HepG2 (cell line): ENCODE measurements around the gene PLSCR3. TPM values are rescaled to one million over a fixed set of nuclear protein-coding genes. Genes with fewer than 3 reads are reported as not detected.

Experiments used
- ATAC-seq: fragments of 200-7000 bp; cut with Tn5 transposase; 3 replicates; pipeline ENCODE4 v1.9.1; 2020; ENCODE audit warnings: mild to moderate bottlenecking, moderate library complexity
- BruUV-seq: library from RNA; stranded (reverse); fragments of 400-500 nt; replicated peaks from 2 replicates; lab custom pipeline; 2021; lab: Mats Ljungman, UMichigan
- CTCF ChIA-PET: fragments of 300-600 bp; formaldehyde crosslinking; extraction: SDS; loops from one replicate; lab custom pipeline; 2021; ENCODE audit warnings: low total read pairs, inconsistent platforms, low intra/inter-chr PET ratio; lab: Yijun Ruan, JAX
- POLR2A ChIA-PET: fragments of 350-600 bp; sonication (Branson Sonifier 250); formaldehyde crosslinking; loops from one replicate; lab custom pipeline; 2020; ENCODE audit warnings: antibody characterized with exemption, inconsistent platforms; lab: Yijun Ruan, JAX
- DNase-seq: peaks from one replicate; pipeline ENCODE4 v3.0.0-alpha.2; 2015; ENCODE audit warnings: low spot score
- FAIRE-seq: peaks from 3 replicates; lab custom pipeline; 2011; peaks lifted over from hg19 to GRCh38; lab: Jason Lieb, UNC
- H2AFZ ChIP-seq: one replicate; pipeline ENCODE4 v1.6.1; 2011; ENCODE audit warnings: low read length, inconsistent platforms
- H3K27ac ChIP-seq: fragments of 300-600 bp; 3 replicates; pipeline ENCODE4 v1.8.0; 2011; ENCODE audit warnings: mixed run types, mild to moderate bottlenecking, mixed read lengths, low read length, inconsistent platforms; ENCODE audit not compliant: insufficient read depth; ENCODE audit errors: extremely low read length
- H3K27me3 ChIP-seq, 2 experiments: fragments of 200-600 bp in 1 of 2; 2 replicates in 1 of 2; 3 replicates in 1 of 2; pipeline versions ENCODE4 v1.6.0 to v1.8.0; 2011; ENCODE audit warnings: low read length in 2 of 2, mild to moderate bottlenecking in 2 of 2, moderate library complexity in 2 of 2, inconsistent platforms in 1 of 2; ENCODE audit not compliant: insufficient read depth in 2 of 2, control insufficient read depth in 1 of 2
- H3K36me3 ChIP-seq, 2 experiments: fragments of 200-600 bp in 1 of 2; replicated peaks in 1 of 2; 2 replicates in 1 of 2; 3 replicates in 1 of 2; pipeline versions ENCODE4 v1.5.1 to v1.8.0; 2011; ENCODE audit warnings: low read length in 2 of 2, inconsistent platforms in 1 of 2; ENCODE audit not compliant: insufficient read depth in 2 of 2, control insufficient read depth in 1 of 2
- H3K4me1 ChIP-seq: 2 replicates; pipeline ENCODE4 v1.5.1; 2012; ENCODE audit warnings: low read length, inconsistent platforms; ENCODE audit not compliant: insufficient read depth
- H3K4me2 ChIP-seq: 2 replicates; pipeline ENCODE4 v1.6.0; 2011; ENCODE audit warnings: low read depth, low read length, inconsistent platforms
- H3K4me3 ChIP-seq, 3 experiments: fragments of 200-600 bp in 1 of 3; sonication (generic), shearing (Covaris generic) in 1 of 3; replicated peaks in 1 of 3; 2 replicates each; pipeline ENCODE4 v1.5.1; 2011 to 2016; ENCODE audit warnings: low read length in 3 of 3, inconsistent platforms in 2 of 3, low read depth in 2 of 3, mild to moderate bottlenecking in 2 of 3, control low read depth in 1 of 3, mixed read lengths in 1 of 3; ENCODE audit not compliant: insufficient read depth in 1 of 3
- H3K79me2 ChIP-seq: one replicate; pipeline ENCODE4 v1.6.1; 2011; ENCODE audit warnings: low read length, inconsistent platforms; ENCODE audit not compliant: insufficient read depth
- H3K9ac ChIP-seq: 2 replicates; pipeline ENCODE4 v1.6.0; 2011; ENCODE audit warnings: mild to moderate bottlenecking, low read depth, low read length, inconsistent platforms; ENCODE audit not compliant: insufficient read depth
- H3K9me3 ChIP-seq: 2 replicates; pipeline ENCODE4 v1.5.1; 2012; ENCODE audit warnings: mild to moderate bottlenecking, low read length
- H4K20me1 ChIP-seq: 2 replicates; pipeline ENCODE4 v1.6.0; 2011; ENCODE audit warnings: inconsistent platforms, mild to moderate bottlenecking, low read length, moderate library complexity; ENCODE audit not compliant: insufficient read depth
- CSRNP2 ChIP-seq: sonication (generic); formaldehyde crosslinking; conservative IDR thresholded peaks from 2 replicates; pipeline ENCODE4 v1.8.0; 2022; ENCODE audit warnings: low read depth, missing genetic modification reagents
- HBP1 ChIP-seq: IDR thresholded peaks from 2 replicates; pipeline ENCODE4 v1.6.1; 2016; ENCODE audit warnings: low read depth, control low read depth
- KLF15 ChIP-seq: sonication (generic); formaldehyde crosslinking; IDR thresholded peaks from 2 replicates; pipeline ENCODE4 v1.8.1; 2023; ENCODE audit warnings: borderline replicate concordance, mild to moderate bottlenecking, inconsistent platforms, missing genetic modification reagents, mixed read lengths
- POLR2G ChIP-seq: fragments of 200-400 bp; formaldehyde crosslinking; IDR thresholded peaks from 2 replicates; pipeline ENCODE4 v1.6.1; 2018; ENCODE audit warnings: mild to moderate bottlenecking, low read depth, low read length, moderate library complexity
- ZBTB2 ChIP-seq: sonication (generic); formaldehyde crosslinking; IDR thresholded peaks from 2 replicates; pipeline ENCODE4 v1.8.0; 2022; ENCODE audit warnings: low read depth, missing genetic modification reagents
- ZNF10 ChIP-seq: sonication (generic); formaldehyde crosslinking; IDR thresholded peaks from 2 replicates; pipeline ENCODE4 v1.4.0; 2020; ENCODE audit warnings: mild to moderate bottlenecking, low read depth, missing genetic modification reagents, borderline replicate concordance
- ZNF687 ChIP-seq: sonication (generic); formaldehyde crosslinking; IDR thresholded peaks from 2 replicates; pipeline ENCODE4 v1.5.1; 2020; ENCODE audit warnings: mild to moderate bottlenecking, missing genetic modification reagents, moderate library complexity
- WGBS: methylation state at CpG from one replicate; pipeline ENCODE4 v1.1.6; 2017; ENCODE audit warnings: low lambda C conversion rate; 5-methylcytosine and 5-hydroxymethylcytosine counted together
- in situ Hi-C: cut with HindIII; loops from 2 replicates; pipeline ENCODE4 v1.10.0; 2017; ENCODE audit warnings: low pct_unique_long_range_greater_than_20kb; ENCODE audit not compliant: extremely low pct_ligation_motif_present
- intact Hi-C: fragments of 100-400 bp; cut with micrococcal nuclease; formaldehyde crosslinking; loops from one replicate; pipeline ENCODE4 v1.10.0; 2022; ENCODE audit not compliant: unreplicated experiment
- polyA plus RNA-seq, 8 experiments: library from polyadenylated mRNA; depleted of rRNA in 3 of 8; stranded (reverse) in 7 of 8; unstranded in 1 of 8; fragments of >200 nt; fragmentation: Illumina TruSeq in 4 of 8; extraction: Trizol in 4 of 8; gene quantifications; 2 replicates each; pipeline versions ENCODE4 v1.2.1 to v1.2.3, GENCODE V29; 2011 to 2016; ENCODE audit warnings: low read depth in 4 of 8, missing spikeins in 1 of 8, mixed read lengths in 1 of 8; ENCODE audit not compliant: insufficient read depth in 1 of 8
- total RNA-seq, 5 experiments: library from RNA; depleted of rRNA; stranded (reverse); fragments of >200 nt; fragmentation: Illumina TruSeq; extraction: Trizol; gene quantifications; 2 replicates each; pipeline ENCODE4 v1.2.3, GENCODE V29; 2016; ENCODE audit warnings: low read depth in 1 of 5

Gene PLSCR3
- total and polyA plus RNA-seq, 2 of the 13 experiments (the other 11 are each of a cell fraction or from before 2014, with no cell fraction given): 5.6 to 6.2 TPM

GRCh38 chr17:7418472-7419152, 24.3 kb upstream of the PLSCR3 start:
- peaks cover 13% of the 10 kb centered on the region; the same call in 1 of the 2 replicates for H3K4me1 ChIP-seq
- intact Hi-C loops (no loop called here), in situ Hi-C loops (no loop called here)
- no peak overlapping the region for H3K4me2 ChIP-seq
- no peak overlapping the region for H3K9ac ChIP-seq
- H4K20me1 ChIP-seq: no peaks in the 10 kb centered on the region
- H3K27ac ChIP-seq: no peak overlapping the region
- H3K79me2 ChIP-seq: no peaks in the 10 kb centered on the region
- no peak for DNase-seq
- no TSS peak for BruUV-seq
- no peak overlapping the region for H2AFZ ChIP-seq
- ChIA-PET POLR2A (no interaction called here), CTCF (no interaction called here)
- no peaks in the 10 kb centered on the region for H3K9me3 ChIP-seq
- peaks cover 2 to 5% of the 10 kb centered on the region in 2 experiments; a peak in 1 of 5 replicates for H3K27me3 ChIP-seq
- H3K4me3 ChIP-seq: no peak overlapping the region
- no peak for FAIRE-seq
- TF ChIP-seq KLF15 (CRISPR knock-in tag): no peak
- no peak for TF ChIP-seq HBP1 (CRISPR knock-in tag)
- 0 out of 2 replicates have a peak, but pooled peaks have one; percentile 22 for TF ChIP-seq POLR2G
- no peak for TF ChIP-seq ZBTB2 (CRISPR knock-in tag)
- TF ChIP-seq ZNF10 (CRISPR knock-in tag): no peak
- no peak for TF ChIP-seq CSRNP2 (CRISPR knock-in tag)
- TF ChIP-seq ZNF687 (CRISPR knock-in tag): peak; percentile 25; the same call in 1 of the 2 replicates
- WGBS: 67% methylated on average over 15 of the region's 18 CpGs
- H3K36me3 ChIP-seq: no peaks in the 10 kb centered on the region
- ATAC-seq: no peak
